GM11168 (cell line): ENCODE measurements around the gene KIAA1671.
"Not testable (repeated sequence)": the region's sequence is repeated elsewhere in the genome, so short reads cannot be mapped to it uniquely, and the experiment has no call there.

Source experiments
- in situ Hi-C: fragments of 300-500 bp; cut with MboI; formaldehyde crosslinking; loops from one replicate; pipeline ENCODE4 v1.12.0; 2022; ENCODE audit warnings: low sequenced_read_pairs; ENCODE audit not compliant: unreplicated experiment

KIAA1671 gene

GRCh38 chr22:25238058-25238457 is 285.5 kb downstream of the KIAA1671 start:
- in situ Hi-C loops = not testable (repeated sequence)
